H1 (cell line): Measurements from ENCODE around the gene FAM81A. TPM values are rescaled to one million over a fixed set of nuclear protein-coding genes. Genes with fewer than 3 reads are reported as not detected.

Source experiments
- BRCA1 ChIP-seq: IDR thresholded peaks from 2 replicates; pipeline ENCODE4 v1.6.1; 2012; ENCODE audit warnings: low read depth, low read length, improper control_type of control experiment
- CEBPB ChIP-seq: IDR thresholded peaks from 2 replicates; pipeline ENCODE4 v1.6.1; 2012; ENCODE audit warnings: low read depth, low read length
- CHD2 ChIP-seq: IDR thresholded peaks from 2 replicates; pipeline ENCODE4 v1.6.1; 2012; ENCODE audit warnings: low read length, improper control_type of control experiment
- EGR1 ChIP-seq: IDR thresholded peaks from 2 replicates; pipeline ENCODE4 v1.6.1; 2011; ENCODE audit warnings: low read depth, low read length, borderline replicate concordance
- FOSL1 ChIP-seq: IDR thresholded peaks from 2 replicates; pipeline ENCODE4 v1.6.1; 2011; ENCODE audit warnings: mild to moderate bottlenecking, low read depth, low read length, moderate library complexity; ENCODE audit not compliant: insufficient read depth
- KDM1A ChIP-seq: fragments of 200-600, 300-600 bp; sonication (generic); IDR thresholded peaks from 2 replicates; pipeline ENCODE4 v1.7.1; 2016; ENCODE audit warnings: mild to moderate bottlenecking, low read length, borderline replicate concordance
- POU5F1 ChIP-seq: IDR thresholded peaks from 2 replicates; pipeline ENCODE4 v1.6.1; 2011; ENCODE audit warnings: low read depth, mild to moderate bottlenecking, low read length, moderate library complexity
- RAD21 ChIP-seq, 2 experiments: IDR thresholded peaks in 1 of 2; conservative IDR thresholded peaks in 1 of 2; 2 replicates each; pipeline ENCODE4 v1.6.1; 2011; ENCODE audit warnings: low read depth in 2 of 2, low read length in 2 of 2, improper control_type of control experiment in 1 of 2, inconsistent platforms in 1 of 2, mild to moderate bottlenecking in 1 of 2, moderate library complexity in 1 of 2
- RBBP5 ChIP-seq: IDR thresholded peaks from 2 replicates; pipeline ENCODE4 v1.7.1; 2012; ENCODE audit warnings: low read depth, mild to moderate bottlenecking, inconsistent platforms, low read length, moderate library complexity, borderline replicate concordance
- SAP30 ChIP-seq: fragments of 300-600 bp; sonication (generic); IDR thresholded peaks from 2 replicates; pipeline ENCODE4 v1.7.1; 2012; ENCODE audit warnings: low read length, moderate library complexity, mild to moderate bottlenecking, inconsistent platforms; ENCODE audit not compliant: insufficient read depth, insufficient replicate concordance
- SIN3A ChIP-seq, 2 experiments: IDR thresholded peaks in 1 of 2; conservative IDR thresholded peaks in 1 of 2; 2 replicates each; pipeline ENCODE4 v1.6.1; 2011 to 2012; ENCODE audit warnings: low read length in 2 of 2, improper control_type of control experiment in 1 of 2, low read depth in 1 of 2, mild to moderate bottlenecking in 1 of 2
- SP1 ChIP-seq: IDR thresholded peaks from 2 replicates; pipeline ENCODE4 v1.6.1; 2011; ENCODE audit warnings: low read depth, low read length
- TBP ChIP-seq: IDR thresholded peaks from 2 replicates; pipeline ENCODE4 v1.6.1; 2011; ENCODE audit warnings: low read depth, low read length, improper control_type of control experiment
- TCF12 ChIP-seq: IDR thresholded peaks from 2 replicates; pipeline ENCODE4 v1.6.1; 2011; ENCODE audit warnings: low read depth, mild to moderate bottlenecking, low read length
- polyA plus RNA-seq, 7 experiments: library from polyadenylated mRNA; depleted of rRNA in 3 of 7; stranded (reverse) in 5 of 7; unstranded in 2 of 7; fragments of >200 nt in 5 of 7; fragments of 200-250 nt in 2 of 7; gene quantifications; 1 replicate in 5 of 7; 2 replicates in 1 of 7; 4 replicates in 1 of 7; pipeline versions ENCODE4 v1.2.1 to v1.2.3, GENCODE V29; 2011 to 2013; ENCODE audit warnings: missing spikeins in 2 of 7, mixed read lengths in 2 of 7
- total RNA-seq: library from RNA; stranded (reverse); fragmentation: NEBNext Ultra II Directional; extraction: Animal tissue kit (Norgen Biotek cat#: 25700); gene quantifications from 2 replicates; pipeline ENCODE4 v1.2.1, GENCODE V29; 2021
- TF ChIP-seq, protein P1 (sequence below): IDR thresholded peaks from 2 replicates; pipeline ENCODE4 v1.6.1; 2012; ENCODE audit warnings: inconsistent platforms
- TF ChIP-seq, protein P2 (sequence below): IDR thresholded peaks from 2 replicates; pipeline ENCODE4 v1.6.1; 2011; ENCODE audit warnings: low read depth, mild to moderate bottlenecking, low read length; ENCODE audit not compliant: insufficient read depth

FAM81A gene
- total and polyA plus RNA-seq, 2 of the 8 experiments (the other 6 are each of a cell fraction or from before 2014, with no cell fraction given) = 0.56 to 3.0 TPM

- TF ChIP-seq SP1 (no peak), CEBPB (no peak), SIN3A (conservative IDR thresholded peaks at IDR 0.05 in 1 of 2, IDR thresholded peaks at IDR 0.05 in 1 of 2; ENCODE audit: low read depth in 1 of 2, low read length in 2 of 2) (0 out of 4 replicates have a peak, but pooled peaks of 1 of the 2 experiments have one; percentile 56), SAP30 (no peak), BRCA1 (0 out of 2 replicates have a peak, but pooled peaks have one; percentile 16), TCF12 (no peak), TBP (0 out of 2 replicates have a peak, but pooled peaks have one; percentile 36), FOSL1 (no peak), POU5F1 (no peak), KDM1A (no peak), RBBP5 (no peak), RAD21 (IDR thresholded peaks at IDR 0.05 in 1 of 2, conservative IDR thresholded peaks at IDR 0.05 in 1 of 2; ENCODE audit: low read depth in 2 of 2, low read length in 2 of 2) (peak; percentile 95 to 97), EGR1 (no peak), CHD2 (no peak)
- TF ChIP-seq, protein P1, sequence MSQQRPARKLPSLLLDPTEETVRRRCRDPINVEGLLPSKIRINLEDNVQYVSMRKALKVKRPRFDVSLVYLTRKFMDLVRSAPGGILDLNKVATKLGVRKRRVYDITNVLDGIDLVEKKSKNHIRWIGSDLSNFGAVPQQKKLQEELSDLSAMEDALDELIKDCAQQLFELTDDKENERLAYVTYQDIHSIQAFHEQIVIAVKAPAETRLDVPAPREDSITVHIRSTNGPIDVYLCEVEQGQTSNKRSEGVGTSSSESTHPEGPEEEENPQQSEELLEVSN = no peak
- TF ChIP-seq, protein P2, sequence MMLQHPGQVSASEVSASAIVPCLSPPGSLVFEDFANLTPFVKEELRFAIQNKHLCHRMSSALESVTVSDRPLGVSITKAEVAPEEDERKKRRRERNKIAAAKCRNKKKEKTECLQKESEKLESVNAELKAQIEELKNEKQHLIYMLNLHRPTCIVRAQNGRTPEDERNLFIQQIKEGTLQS = no peak
Observed at GRCh38 chr15:59528961-59529402, 91.0 kb downstream of the FAM81A start (continued).
